K562 (cell line): ENCODE measurements around the gene TGFBR2. TPM values are rescaled to one million over a fixed set of nuclear protein-coding genes. Genes with fewer than 3 reads are reported as not detected.

Experiments
- ATAC-seq: fragments of 200-7000 bp; cut with Tn5 transposase; 3 replicates; pipeline ENCODE4 v1.9.1; 2020; ENCODE audit warnings: moderate library complexity
- BruUV-seq: library from RNA; stranded (reverse); fragments of 400-500 nt; replicated peaks from 2 replicates; lab custom pipeline; 2021; lab: Mats Ljungman, UMichigan
- CTCF ChIA-PET: fragments of 300-600 bp; formaldehyde crosslinking; extraction: SDS; loops from one replicate; lab custom pipeline; 2021; ENCODE audit warnings: low intra/inter-chr PET ratio; lab: Yijun Ruan, JAX
- POLR2A ChIA-PET: fragments of 300-600, 350-650 bp; sonication (Branson Sonifier 250); formaldehyde crosslinking; extraction: SDS; loops from one replicate; lab custom pipeline; 2021; ENCODE audit warnings: antibody characterized with exemption, inconsistent platforms; lab: Yijun Ruan, JAX
- DNase-seq, 4 experiments: peaks; one replicate each; pipeline versions ENCODE4 v3.0.0 to v3.0.0-alpha.2; 2011 to 2018; ENCODE audit warnings: low spot score in 3 of 4, mixed read lengths in 3 of 4; ENCODE audit errors: extremely low read depth in 1 of 4
- FAIRE-seq: peaks from 2 replicates; lab custom pipeline; 2011; peaks lifted over from hg19 to GRCh38; lab: Jason Lieb, UNC
- H2AFZ ChIP-seq: 2 replicates; pipeline ENCODE4 v1.6.0; 2011; ENCODE audit warnings: low read depth, low read length, control low read depth, inconsistent platforms
- H3K27ac ChIP-seq: fragments of 200-600 bp; 3 replicates; pipeline ENCODE4 v1.8.0; 2011; ENCODE audit warnings: low read depth, mild to moderate bottlenecking, control low read depth, inconsistent platforms, low read length, moderate library complexity, mixed read lengths; ENCODE audit errors: extremely low read depth
- H3K27me3 ChIP-seq, 2 experiments: fragments of 300-600 bp in 1 of 2; 2 replicates in 1 of 2; 3 replicates in 1 of 2; pipeline versions ENCODE4 v1.6.0 to v1.8.0; 2011; ENCODE audit warnings: inconsistent platforms in 2 of 2, low read length in 2 of 2, mild to moderate bottlenecking in 1 of 2, mixed read lengths in 1 of 2, moderate library complexity in 1 of 2; ENCODE audit not compliant: control insufficient read depth in 2 of 2, insufficient read depth in 2 of 2
- H3K36me3 ChIP-seq: fragments of 300-600 bp; 3 replicates; pipeline ENCODE4 v1.8.0; 2011; ENCODE audit warnings: mild to moderate bottlenecking, low read length, inconsistent platforms; ENCODE audit not compliant: control insufficient read depth, insufficient read depth
- H3K4me1 ChIP-seq, 2 experiments: fragments of 200-600 bp in 1 of 2; replicated peaks in 1 of 2; 2 replicates in 1 of 2; 3 replicates in 1 of 2; pipeline versions ENCODE4 v1.5.1 to v1.8.0; 2011; ENCODE audit warnings: inconsistent platforms in 2 of 2, low read length in 2 of 2, mild to moderate bottlenecking in 1 of 2, mixed read lengths in 1 of 2, moderate library complexity in 1 of 2; ENCODE audit not compliant: control insufficient read depth in 2 of 2, insufficient read depth in 2 of 2
- H3K4me2 ChIP-seq: 2 replicates; pipeline ENCODE4 v1.6.1; 2011; ENCODE audit warnings: low read length, control low read depth, inconsistent platforms, mixed read lengths; ENCODE audit not compliant: insufficient read depth
- H3K4me3 ChIP-seq: fragments of 200-600 bp; sonication (generic), shearing (Covaris generic); 2 replicates; pipeline ENCODE4 v1.5.1; 2016; ENCODE audit warnings: control low read depth, inconsistent platforms
- H3K79me2 ChIP-seq: fragments of 200-600 bp; 3 replicates; pipeline ENCODE4 v1.8.0; 2011; ENCODE audit warnings: low read length, inconsistent platforms; ENCODE audit not compliant: control insufficient read depth, insufficient read depth
- H3K9ac ChIP-seq, 2 experiments: 2 replicates each; pipeline versions ENCODE4 v1.6.0 to v1.6.1; 2011; ENCODE audit warnings: low read depth in 2 of 2, low read length in 2 of 2, control low read depth in 1 of 2, inconsistent platforms in 1 of 2, mild to moderate bottlenecking in 1 of 2, mixed read lengths in 1 of 2; ENCODE audit not compliant: insufficient read depth in 1 of 2
- H3K9me1 ChIP-seq: one replicate; pipeline ENCODE4 v1.6.0; 2011; ENCODE audit warnings: inconsistent platforms, mild to moderate bottlenecking, low read length, moderate library complexity; ENCODE audit not compliant: control insufficient read depth, insufficient read depth
- H3K9me3 ChIP-seq: replicated peaks from 2 replicates; pipeline ENCODE4 v1.5.1; 2011; ENCODE audit warnings: low read depth, low read length, inconsistent platforms; ENCODE audit not compliant: control insufficient read depth, insufficient read depth
- H4K20me1 ChIP-seq: replicated peaks from 2 replicates; pipeline ENCODE4 v1.6.1; 2011; ENCODE audit warnings: low read length, inconsistent platforms, mixed read lengths; ENCODE audit not compliant: control insufficient read depth, insufficient read depth
- ARHGAP35 ChIP-seq: fragments of 450-650 bp; IDR thresholded peaks from 2 replicates; pipeline ENCODE4 v1.6.1; 2018; ENCODE audit not compliant: partially characterized antibody
- CHAMP1 ChIP-seq: fragments of 450-650 bp; IDR thresholded peaks from 2 replicates; pipeline ENCODE4 v1.6.1; 2016; ENCODE audit warnings: mild to moderate bottlenecking
- DACH1 ChIP-seq: fragments of 450-650 bp; IDR thresholded peaks from 2 replicates; pipeline ENCODE4 v1.6.1; 2018; ENCODE audit not compliant: partially characterized antibody
- FOXP4 ChIP-seq: sonication (generic); formaldehyde crosslinking; IDR thresholded peaks from 2 replicates; pipeline ENCODE4 v1.8.0; 2022; ENCODE audit warnings: mild to moderate bottlenecking, missing genetic modification reagents, borderline replicate concordance
- ILK ChIP-seq: fragments of 450-650 bp; IDR thresholded peaks from 2 replicates; pipeline ENCODE4 v1.6.1; 2016; ENCODE audit warnings: missing genetic modification characterization, low read depth, mild to moderate bottlenecking, missing compliant biosample characterization, moderate library complexity, borderline replicate concordance
- KAT2B ChIP-seq: IDR thresholded peaks from one replicate; pipeline ENCODE4 v1.6.1; 2012; ENCODE audit warnings: low read depth, mild to moderate bottlenecking, control low read depth, inconsistent platforms, low read length, moderate library complexity
- LARP7 ChIP-seq: fragments of 450-650 bp; IDR thresholded peaks from 2 replicates; pipeline ENCODE4 v1.6.1; 2016
- MBD2 ChIP-seq: sonication (generic); IDR thresholded peaks from 2 replicates; pipeline ENCODE4 v1.6.1; 2016; ENCODE audit warnings: low read depth, borderline replicate concordance
- SMC3 ChIP-seq: conservative IDR thresholded peaks from 2 replicates; pipeline ENCODE4 v1.6.1; 2011; ENCODE audit warnings: low read depth, low read length, improper control_type of control experiment; ENCODE audit not compliant: insufficient read depth
- SREBF1 ChIP-seq: fragments of 150-350 bp; IDR thresholded peaks from 2 replicates; pipeline ENCODE4 v1.6.1; 2014; ENCODE audit warnings: antibody characterized with exemption, low read depth, low read length, borderline replicate concordance
- UBTF ChIP-seq, 2 experiments: IDR thresholded peaks; 2 replicates each; pipeline ENCODE4 v1.6.1; 2012; ENCODE audit warnings: improper control_type of control experiment in 2 of 2, low read depth in 2 of 2, low read length in 2 of 2, borderline replicate concordance in 1 of 2
- ZNF140 ChIP-seq: fragments of 250-450 bp; sonication (Bioruptor Pico); IDR thresholded peaks from 2 replicates; pipeline ENCODE4 v1.8.0; 2021; ENCODE audit warnings: moderate library complexity, mild to moderate bottlenecking, inconsistent platforms
- WGBS: fragments of 100-300 bp; shearing (Covaris generic); methylation state at CpG from one replicate; pipeline ENCODE4 v1.1.6; 2016; ENCODE audit warnings: low coverage, mixed read lengths; ENCODE audit not compliant: insufficient coverage; ENCODE audit errors: missing lambda C conversion rate; 5-methylcytosine and 5-hydroxymethylcytosine counted together
- in situ Hi-C: fragments of 300-500 bp; cut with MboI; formaldehyde crosslinking; loops from 4 replicates; pipeline ENCODE4 v1.15.0; 2018; ENCODE audit warnings: inconsistent platforms, mixed read lengths
- intact Hi-C: fragments of 100-400 bp; cut with micrococcal nuclease; formaldehyde crosslinking; loops from 2 replicates; pipeline ENCODE4 v1.14.2; 2022
- polyA plus RNA-seq, 8 experiments: library from polyadenylated mRNA; depleted of rRNA in 4 of 8; stranded (reverse) in 5 of 8; unstranded in 3 of 8; fragments of >200 nt; fragmentation: Nextera tagmentation in 2 of 8; fragmentation: Illumina TruSeq in 1 of 8; extraction: Ambion mirVana in 2 of 8; extraction: Trizol in 1 of 8; gene quantifications; 2 replicates each; pipeline versions ENCODE4 v1.2.1 to v1.2.3, GENCODE V29; 2011 to 2014; ENCODE audit warnings: inconsistent platforms in 1 of 8, missing spikeins in 1 of 8
- total RNA-seq, 7 experiments: library from RNA; depleted of rRNA in 6 of 7; stranded (reverse); fragments of >200 nt in 6 of 7; fragmentation: Illumina TruSeq in 2 of 7; extraction: Trizol in 2 of 7; gene quantifications; 2 replicates each; pipeline versions ENCODE4 v1.2.1 to v1.2.3, GENCODE V29; 2011 to 2021; ENCODE audit warnings: low replicate concordance in 1 of 7

TGFBR2 gene
- total and polyA plus RNA-seq, 9 of the 15 experiments (the other 6 are each of a cell fraction or from before 2014, with no cell fraction given): 0.11 to 0.84 (median 0.24) TPM

- intact Hi-C loops: no loop called here
- ChIA-PET CTCF (no interaction called here), POLR2A (no interaction called here)
- Histone ChIP-seq H3K9ac (no peak overlapping the region), H3K36me3 (no peaks in the 10 kb centered on the region), H3K9me1 (no peaks in the 10 kb centered on the region), H3K27me3 (no peaks in the 10 kb centered on the region), H3K79me2 (no peaks in the 10 kb centered on the region), H3K4me1 (no peaks in the 10 kb centered on the region), H3K9me3 (no peaks in the 10 kb centered on the region; the same call in none of the 2 replicates), H3K4me3 (no peak overlapping the region), H4K20me1 (no peaks in the 10 kb centered on the region), H3K4me2 (no peak overlapping the region), H3K27ac (no peak overlapping the region), H2AFZ (no peak overlapping the region)
- BruUV-seq: no TSS peak
- no peak for ATAC-seq
- no peak for DNase-seq
- no peak for FAIRE-seq
- in situ Hi-C loops: no loop called here
- 0% methylated on average over 3 of the region's 3 CpGs for WGBS
- TF ChIP-seq UBTF (IDR thresholded peaks at IDR 0.05; ENCODE audit: borderline replicate concordance in 1 of 2, low read depth in 2 of 2, low read length in 2 of 2) (no peak), ZNF140 (CRISPR knock-in tag) (no peak), SMC3 (no peak), ARHGAP35 (no peak), DACH1 (no peak), LARP7 (no peak), CHAMP1 (no peak), ILK (tag) (no peak), KAT2B (no peak), SREBF1 (no peak), MBD2 (no peak), FOXP4 (CRISPR knock-in tag) (no peak)
These were observed 28.6 kb downstream of the TGFBR2 start for GRCh38 chr3:30634761-30635735.
